Dendritic cell treated with granulocyte-macrophage colony-stimulating factor and Interleukin-4, amounts not matched to agents 40 ng/mL and 50 ng/mL, for 4 days (primary cell): ENCODE results near the gene LHX8.
A peak's percentile ranks its signal among the peaks of the same experiment; 100 is the strongest.

Experiments
- H3K27ac Mint-ChIP-seq: one replicate; pipeline ENCODE4 v1.8.0; 2022; ENCODE audit warnings: mild to moderate bottlenecking, mixed read lengths
- H3K27me3 Mint-ChIP-seq: one replicate; pipeline ENCODE4 v1.8.0; 2022; ENCODE audit warnings: mild to moderate bottlenecking, mixed read lengths
- H3K36me3 Mint-ChIP-seq: one replicate; pipeline ENCODE4 v1.8.0; 2022; ENCODE audit warnings: low read depth, mixed read lengths
- H3K4me1 Mint-ChIP-seq: one replicate; pipeline ENCODE4 v1.8.0; 2022; ENCODE audit warnings: low read depth, mixed read lengths
- H3K4me3 Mint-ChIP-seq: one replicate; pipeline ENCODE4 v1.8.0; 2022; ENCODE audit warnings: mild to moderate bottlenecking, moderate library complexity, mixed read lengths
- H3K9me3 Mint-ChIP-seq: one replicate; pipeline ENCODE4 v1.8.0; 2022; ENCODE audit warnings: mixed read lengths
- intact Hi-C: fragments of 100-400 bp; cut with micrococcal nuclease; formaldehyde crosslinking; loops from one replicate; pipeline ENCODE4 v1.15.0; 2022

Gene LHX8

DNA sequence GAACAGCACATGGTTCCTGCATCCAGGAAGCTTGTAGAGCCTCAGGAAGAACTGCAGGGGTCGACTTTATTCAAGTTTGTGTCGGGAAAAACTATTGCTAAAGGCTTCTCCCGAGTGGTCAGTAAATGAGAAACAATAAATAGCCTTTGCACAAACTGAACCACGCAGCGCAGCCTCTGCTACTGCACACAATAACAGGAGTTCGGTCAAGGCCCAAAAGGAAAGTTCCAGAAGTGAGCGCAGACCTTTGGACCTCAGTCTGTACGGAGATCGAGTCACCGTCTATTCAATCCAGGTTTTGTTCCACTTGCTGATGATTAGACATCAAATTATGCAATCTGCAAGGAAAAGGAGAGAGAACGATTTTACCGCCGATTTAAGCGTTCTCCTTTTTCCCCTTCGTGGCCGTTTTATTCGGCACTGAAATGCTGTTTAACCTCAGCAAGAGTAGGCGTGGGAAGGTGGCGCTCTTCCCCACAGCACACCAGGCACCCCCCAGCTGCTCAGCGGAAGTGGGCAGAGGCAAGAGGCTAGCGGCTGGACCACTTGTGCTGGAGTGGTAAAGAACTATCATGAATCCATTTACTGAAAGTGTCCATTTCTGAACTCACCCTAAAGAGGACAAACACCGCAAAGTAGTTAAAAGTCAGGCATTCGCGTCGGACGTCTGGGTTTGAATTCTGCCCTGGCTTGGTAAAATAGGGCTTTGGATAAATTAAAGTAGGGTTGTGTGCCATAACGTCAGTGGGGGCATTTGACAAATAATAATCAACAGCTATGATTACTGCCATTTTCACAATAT lies 6.1 kb upstream of the LHX8 start:
- Mint-ChIP-seq H3K9me3 (peaks cover 9% of the 10 kb centered on the region), H3K4me1 (no peaks in the 10 kb centered on the region), H3K27ac (no peak overlapping the region), H3K4me3 (no peak overlapping the region), H3K27me3 (peaks cover 85% of the 10 kb centered on the region), H3K36me3 (no peaks in the 10 kb centered on the region)
- intact Hi-C loops = no loop called here

- Mint-ChIP-seq H3K27me3 (peaks cover 94% of the 10 kb centered on the region), H3K36me3 (no peaks in the 10 kb centered on the region), H3K9me3 (peaks cover 7% of the 10 kb centered on the region), H3K4me3 (no peak overlapping the region), H3K4me1 (peaks cover under 1% of the 10 kb centered on the region), H3K27ac (no peak overlapping the region)
- intact Hi-C loops = no loop called here
Measured at GRCh38 chr1:75129660-75129982, 4.6 kb upstream of the LHX8 start.

DNA sequence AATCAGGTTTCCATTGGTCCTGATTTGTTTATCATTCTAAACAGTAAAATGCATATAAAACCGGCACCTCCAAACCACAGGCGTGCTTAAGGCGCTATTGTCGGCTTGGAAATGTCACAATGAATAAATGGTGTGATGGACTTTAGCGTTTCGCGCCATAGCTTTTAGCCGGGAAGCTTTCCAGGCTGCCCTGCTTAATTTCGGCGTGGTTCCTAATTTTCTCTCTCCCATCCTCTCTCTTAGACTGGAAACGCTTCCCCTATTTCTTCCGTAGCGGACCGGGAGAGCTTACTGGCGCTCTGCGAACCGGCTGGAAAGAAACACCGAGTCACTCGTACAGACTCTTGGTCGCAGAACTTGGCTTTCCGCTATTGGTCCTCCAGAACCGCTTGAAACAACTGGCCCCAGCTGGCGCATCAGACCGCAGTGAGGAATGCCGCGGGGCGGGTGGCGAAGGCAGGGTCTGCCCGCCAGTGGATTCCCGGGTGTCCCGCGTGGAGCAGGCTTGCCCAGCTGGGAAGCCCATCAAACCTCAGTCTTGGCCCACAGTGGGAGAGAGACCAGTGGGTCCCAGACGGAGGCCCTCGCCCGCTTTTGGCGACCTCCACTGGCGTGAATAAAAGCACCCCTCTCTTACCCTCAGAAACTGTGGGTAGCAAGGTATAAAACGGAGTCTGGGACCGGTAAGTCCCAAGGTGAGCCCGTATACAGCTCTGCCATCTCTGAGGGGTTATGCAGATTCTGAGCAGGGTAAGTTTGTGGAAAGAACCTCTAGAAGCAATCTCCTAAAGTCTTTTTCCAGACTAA lies 4.0 kb upstream of the LHX8 start:
- intact Hi-C loops = no loop called here
- Mint-ChIP-seq H3K4me3 (no peak overlapping the region), H3K27ac (no peak overlapping the region), H3K9me3 (peaks cover 1% of the 10 kb centered on the region), H3K27me3 (peaks cover 94% of the 10 kb centered on the region), H3K36me3 (no peaks in the 10 kb centered on the region), H3K4me1 (peaks cover 7% of the 10 kb centered on the region)

- H3K9me3 Mint-ChIP-seq = no peaks in the 10 kb centered on the region
- no peak overlapping the region for H3K4me3 Mint-ChIP-seq
- no peaks in the 10 kb centered on the region for H3K36me3 Mint-ChIP-seq
- intact Hi-C loops = no loop called here
- H3K27me3 Mint-ChIP-seq = peaks cover 94% of the 10 kb centered on the region
- peaks cover 10% of the 10 kb centered on the region for H3K4me1 Mint-ChIP-seq
- H3K27ac Mint-ChIP-seq = no peak overlapping the region
Measured at GRCh38 chr1:75130865-75131564, 3.2 kb upstream of the LHX8 start.

- H3K27ac Mint-ChIP-seq = no peak overlapping the region
- peaks cover 98% of the 10 kb centered on the region for H3K27me3 Mint-ChIP-seq
- H3K4me3 Mint-ChIP-seq = no peak overlapping the region
- H3K9me3 Mint-ChIP-seq = no peaks in the 10 kb centered on the region
- intact Hi-C loops = no loop called here
- H3K36me3 Mint-ChIP-seq = no peaks in the 10 kb centered on the region
- H3K4me1 Mint-ChIP-seq = peaks cover 10% of the 10 kb centered on the region
Measured at GRCh38 chr1:75131565-75132241, 2.5 kb upstream of the LHX8 start.

DNA sequence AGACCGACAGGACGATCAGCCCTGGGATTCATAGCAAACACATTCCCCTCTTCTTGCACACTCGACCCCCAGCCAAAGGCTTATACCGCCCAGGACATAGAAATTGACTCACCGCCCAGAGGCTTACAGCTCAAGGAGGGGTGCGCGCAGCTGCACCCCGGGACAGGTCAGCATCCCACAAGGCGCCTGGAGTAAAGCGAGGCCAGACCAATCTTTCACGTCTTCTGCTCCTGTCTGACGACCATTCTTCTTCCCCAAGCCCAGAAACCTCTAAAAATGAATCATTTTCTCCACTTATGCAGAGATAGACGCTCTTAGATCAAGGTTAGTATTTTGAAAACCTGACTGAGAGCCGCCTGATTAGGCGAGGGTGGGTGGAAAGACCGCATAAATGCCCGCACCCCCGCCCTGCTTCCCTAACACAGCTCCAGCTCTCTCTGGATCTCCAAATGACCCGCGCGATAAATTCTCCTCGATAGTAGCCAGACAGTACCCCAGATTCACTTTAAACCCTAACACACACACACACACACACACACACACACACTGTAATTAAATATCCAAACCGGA lies 1.9 kb upstream of the LHX8 start:
- Mint-ChIP-seq H3K27ac (no peak overlapping the region), H3K4me3 (no peak overlapping the region), H3K27me3 (peaks cover 98% of the 10 kb centered on the region), H3K9me3 (no peaks in the 10 kb centered on the region), H3K36me3 (no peaks in the 10 kb centered on the region), H3K4me1 (peaks cover 10% of the 10 kb centered on the region)
- intact Hi-C loops = no loop called here

- Mint-ChIP-seq H3K9me3 (no peaks in the 10 kb centered on the region), H3K4me3 (no peak overlapping the region), H3K27ac (no peak overlapping the region), H3K36me3 (no peaks in the 10 kb centered on the region), H3K4me1 (peaks cover 10% of the 10 kb centered on the region), H3K27me3 (peaks cover 98% of the 10 kb centered on the region)
- intact Hi-C loops = no loop called here
Measured at GRCh38 chr1:75132812-75133619, 1.2 kb upstream of the LHX8 start.

- H3K36me3 Mint-ChIP-seq = no peaks in the 10 kb centered on the region
- intact Hi-C loops = no loop called here
- H3K4me1 Mint-ChIP-seq = peaks cover 10% of the 10 kb centered on the region
- no peak overlapping the region for H3K27ac Mint-ChIP-seq
- H3K4me3 Mint-ChIP-seq = peak overlapping the region; percentile 41
- H3K27me3 Mint-ChIP-seq = peaks cover 89% of the 10 kb centered on the region
- H3K9me3 Mint-ChIP-seq = no peaks in the 10 kb centered on the region
Measured at GRCh38 chr1:75134647-75135572, 722 bp downstream of the LHX8 start.

DNA sequence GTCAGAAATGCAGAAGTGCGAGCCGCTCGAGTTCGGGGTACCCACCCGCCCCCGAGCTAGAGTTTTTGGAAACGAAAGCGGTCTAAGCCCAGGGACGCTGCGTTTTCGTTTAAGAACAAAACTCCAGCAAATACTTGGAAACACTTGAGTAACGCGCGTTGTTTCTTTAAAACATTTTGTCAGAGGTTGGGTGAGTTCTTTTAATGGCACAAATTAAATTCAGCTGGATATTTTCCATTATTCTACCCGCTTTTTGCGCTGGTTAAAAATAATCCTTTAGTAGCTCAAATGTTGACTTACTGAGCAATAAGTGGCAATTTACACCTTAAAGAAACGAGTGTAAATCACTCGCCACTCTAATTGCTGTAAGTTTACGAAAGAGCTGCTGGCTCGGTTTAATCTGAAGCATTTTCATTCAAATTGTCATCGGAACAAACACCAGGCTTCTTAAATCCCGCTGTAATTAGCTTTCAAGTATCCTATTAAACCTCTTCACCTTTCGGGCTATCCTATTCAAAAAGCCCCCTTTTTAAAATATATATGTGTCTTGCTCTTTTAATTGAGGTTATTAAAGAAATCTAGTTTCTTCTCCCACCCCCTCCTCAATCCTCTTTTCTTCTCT lies 1.5 kb downstream of the LHX8 start:
- intact Hi-C loops = no loop called here
- Mint-ChIP-seq H3K9me3 (no peaks in the 10 kb centered on the region), H3K27me3 (peaks cover 81% of the 10 kb centered on the region), H3K27ac (no peak overlapping the region), H3K4me3 (peak overlapping the region; percentile 41), H3K4me1 (peaks cover 10% of the 10 kb centered on the region), H3K36me3 (no peaks in the 10 kb centered on the region)

GRCh38 chr1:75136195-75136815 lies 2.1 kb downstream of the LHX8 start:
- peak overlapping the region; percentile 13 for H3K4me3 Mint-ChIP-seq
- no peaks in the 10 kb centered on the region for H3K36me3 Mint-ChIP-seq
- H3K4me1 Mint-ChIP-seq = peaks cover 10% of the 10 kb centered on the region
- peaks cover 75% of the 10 kb centered on the region for H3K27me3 Mint-ChIP-seq
- no peak overlapping the region for H3K27ac Mint-ChIP-seq
- intact Hi-C loops = no loop called here
- H3K9me3 Mint-ChIP-seq = no peaks in the 10 kb centered on the region

DNA sequence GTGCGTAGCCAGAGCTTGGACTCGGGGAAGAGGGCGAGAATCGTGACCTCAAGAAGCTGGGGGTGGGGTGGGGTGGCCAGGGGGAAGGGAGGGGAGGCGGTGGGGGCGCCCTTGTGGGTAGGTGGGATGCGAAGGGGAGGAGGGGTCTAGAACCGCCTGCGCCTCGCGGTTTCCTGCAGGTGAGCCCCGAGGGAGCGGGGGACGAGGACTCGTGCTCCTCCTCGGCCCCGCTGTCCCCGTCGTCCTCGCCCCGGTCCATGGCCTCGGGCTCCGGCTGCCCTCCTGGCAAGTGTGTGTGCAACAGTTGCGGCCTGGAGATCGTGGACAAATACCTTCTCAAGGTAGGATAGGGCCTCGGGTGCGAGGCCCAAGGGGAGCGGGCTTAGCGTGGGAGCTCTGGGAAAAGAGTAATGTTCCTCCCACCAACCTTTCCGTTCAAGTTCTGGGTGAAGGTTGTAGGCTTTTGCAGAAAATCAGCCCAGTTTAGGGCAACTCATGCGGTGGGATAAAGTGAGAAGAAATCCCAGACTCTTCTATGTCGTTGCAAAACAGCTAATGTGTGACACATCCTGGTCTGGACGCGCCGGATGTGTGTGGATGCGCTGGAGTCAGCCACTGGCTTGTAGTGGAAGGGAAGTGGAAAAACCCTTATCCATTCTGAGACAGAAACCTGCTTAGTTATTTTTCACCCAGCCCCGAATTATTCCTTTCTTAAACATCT lies 2.9 kb downstream of the LHX8 start:
- intact Hi-C loops = no loop called here
- H3K27me3 Mint-ChIP-seq = peaks cover 67% of the 10 kb centered on the region
- H3K4me1 Mint-ChIP-seq = peaks cover 10% of the 10 kb centered on the region
- no peak overlapping the region for H3K27ac Mint-ChIP-seq
- H3K9me3 Mint-ChIP-seq = no peaks in the 10 kb centered on the region
- H3K4me3 Mint-ChIP-seq = no peak overlapping the region
- H3K36me3 Mint-ChIP-seq = no peaks in the 10 kb centered on the region
